ENCODE data around the gene ERCC3.
"Not testable (repeated sequence)": the region's sequence is repeated elsewhere in the genome, so short reads cannot be mapped to it uniquely, and the experiment has no call there.

ERCC3 gene

DNA sequence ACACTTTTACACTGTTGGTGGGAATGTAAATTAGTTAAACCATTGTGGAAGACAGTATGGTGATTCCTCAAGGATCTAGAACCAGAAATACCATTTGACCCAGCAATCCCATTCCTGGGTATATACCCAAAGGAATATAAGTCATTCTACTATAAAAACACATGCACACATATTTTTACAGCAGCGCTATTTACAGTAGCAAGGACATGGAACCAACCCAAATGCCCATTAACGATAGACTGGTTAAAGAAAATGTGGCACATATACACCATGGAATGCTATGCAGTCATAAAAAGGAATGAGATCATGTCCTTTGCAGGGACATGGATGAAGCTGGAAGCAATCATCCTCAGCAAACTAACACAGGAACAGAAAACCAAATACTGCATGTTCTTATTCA is 79.7 kb downstream of the ERCC3 start:
- H3K27ac ChIP-seq (ENCODE audit: low read length); H3K36me3 ChIP-seq (ENCODE audit: control insufficient read depth in 1 of 2, insufficient read depth in 2 of 2, low read length in 2 of 2); H3K4me1 ChIP-seq (ENCODE audit: control insufficient read depth in 1 of 2, insufficient read depth in 2 of 2, low read length in 2 of 2); H3K27me3 ChIP-seq (ENCODE audit: low read depth, low read length); H3K4me3 ChIP-seq (ENCODE audit: low read depth in 1 of 2, low read length in 2 of 2); H3K9me3 ChIP-seq (ENCODE audit: control insufficient read depth in 1 of 2, low read length in 2 of 2): not testable (repeated sequence)

- Histone ChIP-seq H3K9me3 (ENCODE audit: control insufficient read depth in 1 of 2, low read length in 2 of 2) (no peaks in the 10 kb centered on the region), H3K27ac (ENCODE audit: low read length) (no peak overlapping the region), H3K4me3 (ENCODE audit: low read depth in 1 of 2, low read length in 2 of 2) (no peak overlapping the region), H3K4me1 (ENCODE audit: control insufficient read depth in 1 of 2, insufficient read depth in 2 of 2, low read length in 2 of 2) (no peaks in the 10 kb centered on the region), H3K27me3 (ENCODE audit: low read depth, low read length) (no peaks in the 10 kb centered on the region), H3K36me3 (ENCODE audit: control insufficient read depth in 1 of 2, insufficient read depth in 2 of 2, low read length in 2 of 2) (no peaks in the 10 kb centered on the region)
Measured at GRCh38 chr2:127208313-127208712, 85.6 kb downstream of the ERCC3 start.
